Measurements from ENCODE around the gene PXDN.

Gene PXDN

DNA sequence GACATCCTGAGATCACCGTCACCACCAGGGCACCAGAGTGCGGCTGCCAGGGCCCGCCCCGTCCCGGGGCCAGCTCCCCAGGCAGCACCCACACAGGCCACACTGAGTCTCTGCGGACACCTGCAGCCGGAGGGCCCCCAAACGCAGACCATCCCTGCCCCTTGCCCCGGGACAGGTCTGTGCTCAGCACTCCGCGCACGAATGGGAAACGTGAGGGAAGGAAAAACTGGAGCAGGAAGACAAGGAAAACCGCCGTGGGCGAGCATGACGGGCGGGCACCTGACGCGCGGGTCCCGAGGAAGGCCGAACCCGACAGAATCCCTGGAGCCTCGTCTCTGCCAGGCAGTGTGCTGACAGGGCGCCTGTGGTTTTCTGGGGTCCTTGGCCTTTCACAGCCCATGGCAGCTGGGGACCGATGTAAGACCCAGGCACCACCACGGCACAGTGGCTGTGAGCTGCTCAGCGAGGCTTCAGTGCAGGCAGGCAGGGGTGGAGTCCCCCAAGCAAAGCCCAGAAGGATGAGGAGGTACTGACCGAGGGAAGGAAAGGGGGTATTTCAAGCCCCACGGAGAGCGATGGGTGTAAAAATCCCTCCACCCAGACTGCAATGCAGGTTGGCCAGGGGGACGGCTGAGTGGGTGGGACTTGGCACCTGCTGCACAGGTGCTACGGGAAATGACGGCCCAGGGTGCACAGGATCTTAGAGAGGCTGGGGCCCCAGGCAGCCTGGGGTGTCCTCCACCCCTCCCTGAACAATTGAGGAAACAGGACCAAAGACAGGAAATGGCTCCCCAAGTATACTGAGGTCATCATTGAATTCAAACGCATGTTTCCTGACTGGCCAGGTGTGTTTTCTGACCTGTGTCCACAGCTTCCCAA lies 59.0 kb downstream of the PXDN start:
- H3K27ac ChIP-seq (ENCODE audit: low read depth, low read length), result no peak overlapping the region

DNA sequence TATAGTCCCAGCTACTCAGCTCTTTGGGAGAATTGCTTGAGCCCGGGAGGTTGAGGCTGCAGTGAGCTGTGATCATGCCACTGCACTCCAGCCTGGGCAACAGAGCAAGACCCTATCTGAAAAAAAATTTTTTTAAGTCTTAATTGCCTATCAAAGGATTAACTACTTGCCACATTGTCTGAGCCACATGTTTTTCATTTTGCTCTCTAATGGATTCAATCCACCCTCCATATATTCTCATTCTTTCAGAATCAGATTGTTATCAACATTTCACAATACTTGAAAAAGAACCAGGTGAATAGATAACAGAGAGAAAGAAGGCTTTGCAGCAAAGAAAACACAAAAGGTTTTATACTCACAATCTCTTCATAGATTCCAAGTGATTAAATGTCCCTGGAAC lies 61.0 kb downstream of the PXDN start:
- TF ChIP-seq EZH2phosphoT487 (IDR thresholded peaks at IDR 0.05; ENCODE audit: borderline replicate concordance, low read length), result no peak
- no peak for TF ChIP-seq CTCF (IDR thresholded peaks at IDR 0.05; ENCODE audit: low read depth, low read length, poor library complexity, severe bottlenecking)
- peaks cover 13% of the 10 kb centered on the region; the same call in 1 of the 2 replicates for H3K9me3 ChIP-seq (ENCODE audit: control insufficient read depth, insufficient read depth, low read length)
- no peaks in the 10 kb centered on the region for H4K20me1 ChIP-seq (ENCODE audit: control insufficient read depth, insufficient read depth, low read depth, low read length)
- H3K27me3 ChIP-seq (ENCODE audit: control insufficient read depth, low read length), result no peaks in the 10 kb centered on the region
- no peaks in the 10 kb centered on the region for H3K36me3 ChIP-seq (ENCODE audit: control insufficient read depth, low read length)
- no peak overlapping the region for H3K4me3 ChIP-seq (ENCODE audit: low read length)
- no peaks in the 10 kb centered on the region for H3K4me1 ChIP-seq (ENCODE audit: control insufficient read depth, low read length)
- no peak overlapping the region for H3K4me2 ChIP-seq (ENCODE audit: low read length)
- H3K9me2 ChIP-seq (replicated peaks; ENCODE audit: control insufficient read depth, low read length), result no peaks in the 10 kb centered on the region
- H3K79me2 ChIP-seq (ENCODE audit: control insufficient read depth, low read length), result no peaks in the 10 kb centered on the region
- H3K27ac ChIP-seq (ENCODE audit: low read depth, low read length), result no peak overlapping the region
- H3F3A ChIP-seq (ENCODE audit: control insufficient read depth, insufficient read depth), result no peaks in the 10 kb centered on the region

More for the DNA sequence above, 59.0 kb downstream of the PXDN start:
- H3K9me2 ChIP-seq (replicated peaks; ENCODE audit: control insufficient read depth, low read length), result no peaks in the 10 kb centered on the region
- H3K4me1 ChIP-seq (ENCODE audit: control insufficient read depth, low read length), result no peaks in the 10 kb centered on the region
- H3K36me3 ChIP-seq (ENCODE audit: control insufficient read depth, low read length), result no peaks in the 10 kb centered on the region
- TF ChIP-seq EZH2phosphoT487 (IDR thresholded peaks at IDR 0.05; ENCODE audit: borderline replicate concordance, low read length) (no peak), CTCF (IDR thresholded peaks at IDR 0.05; ENCODE audit: low read depth, low read length, poor library complexity, severe bottlenecking) (no peak)
- H3K4me2 ChIP-seq (ENCODE audit: low read length), result no peak overlapping the region
- no peak overlapping the region for H3K4me3 ChIP-seq (ENCODE audit: low read length)
- H3K27me3 ChIP-seq (ENCODE audit: control insufficient read depth, low read length), result no peaks in the 10 kb centered on the region
- H3K79me2 ChIP-seq (ENCODE audit: control insufficient read depth, low read length), result no peaks in the 10 kb centered on the region
- H3F3A ChIP-seq (ENCODE audit: control insufficient read depth, insufficient read depth), result no peaks in the 10 kb centered on the region
- peaks cover 5% of the 10 kb centered on the region; the same call in 1 of the 2 replicates for H3K9me3 ChIP-seq (ENCODE audit: control insufficient read depth, insufficient read depth, low read length)
- no peaks in the 10 kb centered on the region for H4K20me1 ChIP-seq (ENCODE audit: control insufficient read depth, insufficient read depth, low read depth, low read length)

DNA sequence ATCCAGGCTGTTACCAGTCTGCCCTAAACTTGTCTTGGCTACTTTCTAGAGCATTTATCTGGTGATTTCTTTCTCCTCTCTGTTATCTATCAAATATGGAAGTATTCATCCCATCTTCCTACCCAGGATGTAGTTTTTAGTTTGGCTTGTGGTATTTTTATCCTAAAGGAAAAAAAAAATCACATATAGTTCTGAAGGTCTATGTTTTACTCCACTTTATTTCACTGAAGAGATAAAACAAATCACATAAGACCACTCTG lies 62.2 kb downstream of the PXDN start:
- no peaks in the 10 kb centered on the region for H3F3A ChIP-seq (ENCODE audit: control insufficient read depth, insufficient read depth)
- no peak overlapping the region for H3K4me3 ChIP-seq (ENCODE audit: low read length)
- no peaks in the 10 kb centered on the region for H3K79me2 ChIP-seq (ENCODE audit: control insufficient read depth, low read length)
- H3K27me3 ChIP-seq (ENCODE audit: control insufficient read depth, low read length), result no peaks in the 10 kb centered on the region
- H3K9me3 ChIP-seq (ENCODE audit: control insufficient read depth, insufficient read depth, low read length), result peaks cover 16% of the 10 kb centered on the region; the same call in 1 of the 2 replicates
- no peaks in the 10 kb centered on the region for H3K9me2 ChIP-seq (replicated peaks; ENCODE audit: control insufficient read depth, low read length)
- H3K4me2 ChIP-seq (ENCODE audit: low read length), result no peak overlapping the region
- no peak overlapping the region for H3K27ac ChIP-seq (ENCODE audit: low read depth, low read length)
- H4K20me1 ChIP-seq (ENCODE audit: control insufficient read depth, insufficient read depth, low read depth, low read length), result no peaks in the 10 kb centered on the region
- no peaks in the 10 kb centered on the region for H3K4me1 ChIP-seq (ENCODE audit: control insufficient read depth, low read length)
- no peak for TF ChIP-seq CTCF (IDR thresholded peaks at IDR 0.05; ENCODE audit: low read depth, low read length, poor library complexity, severe bottlenecking)
- TF ChIP-seq EZH2phosphoT487 (IDR thresholded peaks at IDR 0.05; ENCODE audit: borderline replicate concordance, low read length), result no peak
- no peaks in the 10 kb centered on the region for H3K36me3 ChIP-seq (ENCODE audit: control insufficient read depth, low read length)

Data from DOHH2 (cell line).